OCI-LY7 (cell line): ENCODE measurements around the gene RASSF4. TPM values are rescaled to one million over a fixed set of nuclear protein-coding genes. Genes with fewer than 3 reads are reported as not detected.

Experiments
- BruUV-seq: library from RNA; stranded (reverse); fragments of 400-500 nt; replicated peaks from 2 replicates; lab custom pipeline; 2021; lab: Mats Ljungman, UMichigan
- CTCF ChIA-PET: fragments of 300-600 bp; sonication (Branson Sonifier 250); formaldehyde crosslinking; loops from one replicate; lab custom pipeline; 2022; ENCODE audit warnings: antibody characterized with exemption; ENCODE audit not compliant: unreplicated experiment; lab: Charles Lee
- POLR2A ChIA-PET: fragments of 300-600 bp; sonication (Branson Sonifier 250); formaldehyde crosslinking; loops from one replicate; lab custom pipeline; 2022; ENCODE audit warnings: antibody characterized with exemption; lab: Charles Lee
- DNase-seq: peaks from one replicate; pipeline ENCODE4 v3.0.0-alpha.2; 2015; ENCODE audit warnings: low spot score
- H2AFZ ChIP-seq: fragments of 200-600 bp; sonication (generic), shearing (Covaris generic); 2 replicates; pipeline ENCODE4 v1.6.1; 2014; ENCODE audit warnings: mild to moderate bottlenecking, antibody characterized with exemption, low read length, moderate library complexity
- H3K27ac ChIP-seq: fragments of 200-600 bp; sonication (generic); 2 replicates; pipeline ENCODE4 v1.5.1; 2014; ENCODE audit warnings: mixed run types, low read depth, mild to moderate bottlenecking, moderate library complexity, low read length, inconsistent platforms; ENCODE audit not compliant: poor library complexity, severe bottlenecking
- H3K36me3 ChIP-seq: fragments of 200-600 bp; sonication (generic); 2 replicates; pipeline ENCODE4 v1.6.1; 2014; ENCODE audit warnings: mild to moderate bottlenecking, antibody characterized with exemption, low read length, moderate library complexity, mixed read lengths; ENCODE audit not compliant: insufficient read depth
- H3K4me1 ChIP-seq: fragments of 200-600 bp; sonication (generic); 2 replicates; pipeline ENCODE4 v1.5.1; 2014; ENCODE audit warnings: mild to moderate bottlenecking, low read length; ENCODE audit not compliant: insufficient read depth, poor library complexity, severe bottlenecking
- H3K4me2 ChIP-seq: fragments of 200-600 bp; sonication (generic); 2 replicates; pipeline ENCODE4 v1.6.1; 2014; ENCODE audit warnings: mild to moderate bottlenecking, low read length
- H3K4me3 ChIP-seq: fragments of 200-600 bp; sonication (generic); 2 replicates; pipeline ENCODE4 v1.5.1; 2014; ENCODE audit warnings: mild to moderate bottlenecking, low read depth, low read length; ENCODE audit not compliant: poor library complexity, severe bottlenecking
- H3K79me2 ChIP-seq: fragments of 200-600 bp; sonication (generic); 2 replicates; pipeline ENCODE4 v1.6.1; 2016; ENCODE audit warnings: low read depth, mild to moderate bottlenecking, low read length, moderate library complexity, mixed read lengths; ENCODE audit not compliant: insufficient read depth
- H3K9me2 ChIP-seq: fragments of 200-600 bp; sonication (generic); 2 replicates; pipeline ENCODE4 v1.6.1; 2016; ENCODE audit warnings: mild to moderate bottlenecking, low read length, mixed read lengths; ENCODE audit not compliant: insufficient read depth
- H3K9me3 ChIP-seq: fragments of 200-600 bp; sonication (generic); 2 replicates; pipeline ENCODE4 v1.6.1; 2014; ENCODE audit warnings: mild to moderate bottlenecking, mixed run types, low read length, mixed read lengths
- H4K20me1 ChIP-seq: fragments of 200-600 bp; sonication (generic); 2 replicates; pipeline ENCODE4 v1.6.1; 2014; ENCODE audit warnings: mild to moderate bottlenecking, antibody characterized with exemption, low read length, moderate library complexity, mixed read lengths; ENCODE audit not compliant: insufficient read depth
- CTCF ChIP-seq: fragments of 200-600 bp; sonication (generic); conservative IDR thresholded peaks from 2 replicates; pipeline ENCODE4 v1.5.1; 2014; ENCODE audit warnings: mild to moderate bottlenecking, antibody characterized with exemption, low read length, moderate library complexity, mixed read lengths
- EZH2phosphoT487 ChIP-seq: fragments of 200-600 bp; sonication (generic); IDR thresholded peaks from 2 replicates; pipeline ENCODE4 v1.6.1; 2018; ENCODE audit warnings: low read depth, borderline replicate concordance, mild to moderate bottlenecking, mixed run types, antibody characterized with exemption, low read length, moderate library complexity, mixed read lengths
- intact Hi-C: fragments of 100-400 bp; cut with micrococcal nuclease; formaldehyde crosslinking; loops from one replicate; pipeline ENCODE4 v1.10.0; 2022; ENCODE audit not compliant: unreplicated experiment
- total RNA-seq, 2 experiments: library from RNA; depleted of rRNA in 1 of 2; stranded (reverse); fragments of >200 nt in 1 of 2; shearing (Covaris generic) in 1 of 2; gene quantifications; 2 replicates each; pipeline ENCODE4 v1.2.3, GENCODE V29; 2014 to 2022

RASSF4 gene
- total RNA-seq, 2 experiments from 2014 or later, result 2.6 to 5.3 TPM

GRCh38 chr10:44962870-44963738, 3.5 kb downstream of the RASSF4 start:
- H3K27ac ChIP-seq, result no peak overlapping the region
- no peaks in the 10 kb centered on the region for H3K9me2 ChIP-seq
- no peaks in the 10 kb centered on the region for H3K9me3 ChIP-seq
- ChIA-PET POLR2A (interaction anchor here (0.7 to 2.2 kb wide), 8 partner anchors 9 to 38 kb away, joined by 3 to 9 read pairs (median 4); partner anchors contain the start of gene ZNF22), CTCF (interaction anchor here (1.2 kb wide), 1 partner anchor 30 kb away, joined by 5 read pairs; no protein-coding TSS in a partner anchor)
- no TSS peak for BruUV-seq
- peak overlapping the region; percentile 22 for H3K4me3 ChIP-seq
- H3K36me3 ChIP-seq, result no peaks in the 10 kb centered on the region
- peaks cover 80% of the 10 kb centered on the region for H3K4me1 ChIP-seq
- no peaks in the 10 kb centered on the region for H3K79me2 ChIP-seq
- H2AFZ ChIP-seq, result peak overlapping the region; percentile 60
- H3K4me2 ChIP-seq, result peak overlapping the region; percentile 61
- H4K20me1 ChIP-seq, result no peaks in the 10 kb centered on the region
- peak; percentile 59 for DNase-seq
- TF ChIP-seq EZH2phosphoT487 (no peak), CTCF (0 out of 2 replicates have a peak, but pooled peaks have one; percentile 32)
- intact Hi-C loops, result no loop called here

GRCh38 chr10:44963772-44964633, 4.4 kb downstream of the RASSF4 start:
- Histone ChIP-seq H3K4me3 (peak overlapping the region; percentile 22), H3K4me1 (peaks cover 81% of the 10 kb centered on the region)

More at GRCh38 chr10:44963772-44964633, 4.4 kb downstream of the RASSF4 start:
- Histone ChIP-seq H3K9me2 (no peaks in the 10 kb centered on the region), H3K79me2 (no peaks in the 10 kb centered on the region), H4K20me1 (no peaks in the 10 kb centered on the region), H2AFZ (peak overlapping the region; percentile 60), H3K36me3 (no peaks in the 10 kb centered on the region), H3K27ac (peak overlapping the region; percentile 13), H3K9me3 (no peaks in the 10 kb centered on the region), H3K4me2 (peak overlapping the region; percentile 61)
- TF ChIP-seq EZH2phosphoT487 (no peak), CTCF (no peak)
- CTCF ChIA-PET, result interaction anchor here (1.0 to 1.2 kb wide), 2 partner anchors 31 to 36 kb away, joined by 3 to 5 read pairs; no protein-coding TSS in a partner anchor
- BruUV-seq, result no TSS peak
- intact Hi-C loops, result no loop called here
- peak; percentile 63 for DNase-seq
- POLR2A ChIA-PET, result interaction anchor here (1.0 to 2.2 kb wide), 6 partner anchors 10 to 37 kb away, joined by 3 to 9 read pairs (median 6); partner anchors contain the start of gene ZNF22
